Natural killer cell (primary cell): ENCODE measurements around the gene TK2. TPM values are rescaled to one million over a fixed set of nuclear protein-coding genes. Genes with fewer than 3 reads are reported as not detected.
"Not testable (repeated sequence)": the region's sequence is repeated elsewhere in the genome, so short reads cannot be mapped to it uniquely, and the experiment has no call there.

Source experiments
- ATAC-seq, 3 donors: fragments of 150-1000 bp in 2 of 3; fragments of 200-7000 bp in 1 of 3; cut with Tn5 transposase; 1 replicate in 1 of 3; 2 replicates in 2 of 3; pipeline ENCODE4 v1.10.0; 2021; ENCODE audit warnings: mild to moderate bottlenecking in 2 of 3, moderate library complexity in 2 of 3
- DNase-seq, 2 donors: peaks; one replicate each; pipeline versions ENCODE4 v3.0.0 to v3.0.0-alpha.2; 2013 to 2021; ENCODE audit warnings: mixed read lengths in 1 of 2
- H3K27ac ChIP-seq: one replicate; pipeline ENCODE4 v1.5.1; 2013; ENCODE audit warnings: mild to moderate bottlenecking, low read length
- H3K27me3 ChIP-seq: one replicate; pipeline ENCODE4 v1.6.1; 2013; ENCODE audit warnings: low read length; ENCODE audit not compliant: control insufficient read depth, insufficient read depth
- H3K36me3 ChIP-seq: one replicate; pipeline ENCODE4 v1.6.1; 2013; ENCODE audit warnings: low read length; ENCODE audit not compliant: control insufficient read depth, insufficient read depth
- H3K4me1 ChIP-seq: one replicate; pipeline ENCODE4 v1.6.1; 2013; ENCODE audit warnings: low read length; ENCODE audit not compliant: control insufficient read depth, insufficient read depth
- H3K4me3 ChIP-seq: one replicate; pipeline ENCODE4 v1.5.1; 2013; ENCODE audit warnings: low read length
- H3K9me3 ChIP-seq: one replicate; pipeline ENCODE4 v1.6.1; 2013; ENCODE audit warnings: low read length; ENCODE audit not compliant: control insufficient read depth, insufficient read depth
- H3K27ac Mint-ChIP-seq, 2 donors: one replicate each; pipeline ENCODE4 v1.8.0; 2022; ENCODE audit warnings: mild to moderate bottlenecking in 2 of 2, mixed read lengths in 2 of 2, moderate library complexity in 1 of 2
- H3K27me3 Mint-ChIP-seq, 2 donors: one replicate each; pipeline ENCODE4 v1.8.0; 2022; ENCODE audit warnings: low read depth in 2 of 2, mixed read lengths in 2 of 2
- H3K36me3 Mint-ChIP-seq: one replicate; pipeline ENCODE4 v1.8.0; 2022; ENCODE audit warnings: mixed read lengths
- H3K4me1 Mint-ChIP-seq, 2 donors: one replicate each; pipeline ENCODE4 v1.8.0; 2022; ENCODE audit warnings: mixed read lengths in 2 of 2
- H3K4me3 Mint-ChIP-seq: one replicate; pipeline ENCODE4 v1.8.0; 2022; ENCODE audit warnings: mild to moderate bottlenecking, moderate library complexity, mixed read lengths
- H3K9me3 Mint-ChIP-seq, 2 donors: one replicate each; pipeline ENCODE4 v1.8.0; 2022; ENCODE audit warnings: mixed read lengths in 2 of 2
- WGBS: methylation state at CpG from one replicate; pipeline ENCODE4 v1.1.7; 2013; ENCODE audit warnings: missing lambda C conversion rate; ENCODE audit not compliant: insufficient coverage; 5-methylcytosine and 5-hydroxymethylcytosine counted together
- intact Hi-C: fragments of 100-400 bp; cut with micrococcal nuclease; formaldehyde crosslinking; loops from one replicate; pipeline ENCODE4 v1.14.2; 2022
- total RNA-seq, 4 donors: library from RNA; stranded (reverse); fragments of 120-200 nt in 1 of 4; gene quantifications; one replicate each; pipeline versions ENCODE4 v1.2.3 to v1.2.4, GENCODE V29; 2013 to 2022
- TF ChIP-seq, protein P1 (sequence below): fragments of 200-600 bp; IDR thresholded peaks from one replicate; pipeline ENCODE4 v1.8.0; 2022; ENCODE audit warnings: antibody characterized with exemption

Gene TK2
- total RNA-seq, 3 donors from 2014 or later (not counting 1 experiment from before 2014, with no cell fraction given), result 18.8 to 25.8 (median 25.1) TPM

DNA sequence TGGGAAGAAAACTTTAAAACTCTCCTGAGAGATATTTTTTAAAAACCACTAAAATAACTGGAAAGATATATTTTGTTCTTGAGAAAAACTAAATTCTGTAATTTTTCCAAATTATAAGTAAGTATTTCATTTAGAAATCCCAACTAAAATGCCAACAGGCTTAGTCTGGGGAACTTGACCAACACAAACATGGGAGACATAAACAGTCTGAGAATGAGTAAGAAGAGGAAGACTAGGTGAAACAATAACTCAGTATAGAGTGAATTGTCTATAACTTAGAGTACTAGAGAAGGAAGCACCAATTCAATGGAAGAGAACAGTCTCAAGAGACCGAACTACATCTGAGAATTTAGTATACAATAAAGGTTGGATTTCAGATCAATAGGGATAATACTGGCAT is 19.2 kb upstream of the TK2 start:
- H3K9me3 Mint-ChIP-seq, result no peaks in the 10 kb centered on the region
- Histone ChIP-seq H3K9me3 (no peaks in the 10 kb centered on the region), H3K27me3 (no peaks in the 10 kb centered on the region), H3K27ac (no peak overlapping the region), H3K4me1 (peaks cover 13% of the 10 kb centered on the region), H3K4me3 (no peak overlapping the region), H3K36me3 (peaks cover 32% of the 10 kb centered on the region)
- intact Hi-C loops, result no loop called here
- H3K27me3 Mint-ChIP-seq, result no peaks in the 10 kb centered on the region
- 100% methylated on average over 1 of the region's 1 CpG for WGBS
- peak overlapping the region in 1 of 2 donors; percentile 41 for H3K27ac Mint-ChIP-seq
- H3K36me3 Mint-ChIP-seq, result peaks cover 8% of the 10 kb centered on the region
- H3K4me1 Mint-ChIP-seq, result peaks cover 20 to 37% of the 10 kb centered on the region in 2 donors
- DNase-seq (no peak), ATAC-seq (no peak)
- no peak overlapping the region for H3K4me3 Mint-ChIP-seq
- TF ChIP-seq, protein P1, sequence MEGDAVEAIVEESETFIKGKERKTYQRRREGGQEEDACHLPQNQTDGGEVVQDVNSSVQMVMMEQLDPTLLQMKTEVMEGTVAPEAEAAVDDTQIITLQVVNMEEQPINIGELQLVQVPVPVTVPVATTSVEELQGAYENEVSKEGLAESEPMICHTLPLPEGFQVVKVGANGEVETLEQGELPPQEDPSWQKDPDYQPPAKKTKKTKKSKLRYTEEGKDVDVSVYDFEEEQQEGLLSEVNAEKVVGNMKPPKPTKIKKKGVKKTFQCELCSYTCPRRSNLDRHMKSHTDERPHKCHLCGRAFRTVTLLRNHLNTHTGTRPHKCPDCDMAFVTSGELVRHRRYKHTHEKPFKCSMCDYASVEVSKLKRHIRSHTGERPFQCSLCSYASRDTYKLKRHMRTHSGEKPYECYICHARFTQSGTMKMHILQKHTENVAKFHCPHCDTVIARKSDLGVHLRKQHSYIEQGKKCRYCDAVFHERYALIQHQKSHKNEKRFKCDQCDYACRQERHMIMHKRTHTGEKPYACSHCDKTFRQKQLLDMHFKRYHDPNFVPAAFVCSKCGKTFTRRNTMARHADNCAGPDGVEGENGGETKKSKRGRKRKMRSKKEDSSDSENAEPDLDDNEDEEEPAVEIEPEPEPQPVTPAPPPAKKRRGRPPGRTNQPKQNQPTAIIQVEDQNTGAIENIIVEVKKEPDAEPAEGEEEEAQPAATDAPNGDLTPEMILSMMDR, result no peak

DNA sequence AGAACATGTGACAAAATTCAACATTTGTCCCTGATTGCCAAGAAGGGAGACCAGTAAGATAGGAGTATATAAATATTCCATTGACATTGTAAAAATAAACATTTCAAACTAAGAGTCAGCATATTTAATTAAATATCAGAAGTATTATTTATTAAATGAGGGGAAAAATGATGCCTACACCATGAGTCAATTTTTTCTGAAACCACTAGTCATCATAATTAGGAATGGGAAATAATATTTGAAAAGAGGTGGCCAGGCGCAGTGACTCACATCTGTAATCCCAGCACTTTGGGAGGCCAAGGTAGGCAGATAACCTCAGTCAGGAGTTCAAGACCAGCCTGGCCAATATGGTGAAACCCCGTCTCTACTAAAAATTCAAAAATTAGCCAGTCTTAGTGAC is 18.4 kb upstream of the TK2 start:
- no peak overlapping the region for H3K4me3 ChIP-seq
- TF ChIP-seq, protein P1, result no peak
- ATAC-seq (no peak), DNase-seq (no peak)
- Mint-ChIP-seq H3K27ac (peak overlapping the region in 1 of 2 donors; percentile 41), H3K4me1 (peaks cover 27 to 44% of the 10 kb centered on the region in 2 donors), H3K27me3 (no peaks in the 10 kb centered on the region), H3K36me3 (peaks cover 8% of the 10 kb centered on the region), H3K4me3 (no peak overlapping the region), H3K9me3 (no peaks in the 10 kb centered on the region)
- WGBS, result 97% methylated on average over 2 of the region's 2 CpGs
- H3K4me1 ChIP-seq, result peaks cover 13% of the 10 kb centered on the region
- H3K36me3 ChIP-seq, result peaks cover 39% of the 10 kb centered on the region
- no peak overlapping the region for H3K27ac ChIP-seq
- intact Hi-C loops, result no loop called here
- H3K9me3 ChIP-seq, result no peaks in the 10 kb centered on the region
- H3K27me3 ChIP-seq, result no peaks in the 10 kb centered on the region

DNA sequence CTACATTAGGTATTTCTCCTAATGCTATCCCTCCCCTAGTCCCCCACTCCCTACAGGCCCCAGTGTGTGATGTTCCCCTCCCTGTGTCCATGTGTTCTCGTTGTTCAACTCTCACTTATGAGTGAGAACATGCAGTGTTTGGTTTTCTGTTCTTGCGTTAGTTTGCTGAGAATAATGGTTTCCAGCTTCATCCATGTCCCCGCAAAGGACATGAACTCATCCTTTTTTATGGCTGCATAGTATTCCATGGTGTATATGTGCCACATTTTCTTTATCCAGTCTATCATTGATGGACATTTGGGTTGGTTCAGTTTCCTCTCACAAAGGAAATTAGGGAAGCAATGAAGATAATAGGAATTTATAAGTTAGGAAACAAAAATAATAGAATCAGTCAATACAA is 17.3 kb upstream of the TK2 start:
- peaks cover 39% of the 10 kb centered on the region for H3K36me3 ChIP-seq

DNA sequence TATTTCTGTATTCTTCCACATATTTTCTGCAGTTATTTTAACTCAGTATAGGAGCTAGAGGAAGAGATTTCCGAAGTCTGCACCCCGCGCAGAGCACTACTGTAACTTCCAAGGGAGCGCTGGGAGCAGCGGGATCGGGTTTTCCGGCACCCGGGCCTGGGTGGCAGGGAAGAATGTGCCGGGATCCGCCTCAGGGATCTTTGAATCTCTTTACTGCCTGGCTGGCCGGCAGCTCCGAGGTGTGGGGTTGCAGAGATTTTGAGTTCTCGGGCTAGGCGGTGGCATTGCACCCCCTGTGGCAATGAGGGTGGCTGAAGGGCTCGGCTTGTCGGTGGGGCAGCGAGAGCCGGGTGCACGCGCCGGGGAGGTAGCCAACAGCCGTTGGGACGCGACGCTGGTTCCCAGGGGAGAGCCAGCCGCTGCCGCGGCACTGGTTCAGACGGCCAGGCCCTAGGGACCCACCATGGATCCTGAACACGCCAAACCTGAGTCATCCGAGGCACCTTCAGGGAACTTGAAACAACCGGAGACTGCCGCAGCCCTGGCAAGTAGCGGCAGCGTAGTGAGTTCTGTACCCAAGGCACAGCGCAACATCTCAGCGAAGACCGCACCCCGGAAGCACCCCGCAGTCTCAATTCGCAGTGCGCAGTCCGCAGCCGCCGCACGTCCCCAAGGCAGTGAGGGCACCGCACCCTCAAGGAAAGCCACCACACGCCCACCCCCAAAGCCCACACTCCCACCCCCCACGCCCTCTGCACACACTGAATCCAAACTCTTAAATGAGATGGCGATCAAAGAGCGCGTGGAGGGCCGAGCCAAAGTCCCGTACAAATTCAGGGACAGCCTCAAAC is 16.4 kb upstream of the TK2 start, which contains the start of gene CMTM1:
TSS of gene CMTM1 (plus strand) at position 389 of the 851 bp plus-strand sequence. CDS start at position 464, 75 bp downstream.
- Mint-ChIP-seq H3K27ac (peak within 1 kb of the TSS; percentile 66 to 67), H3K4me1 (peaks cover 39 to 49% of the 10 kb centered on the region in 2 donors), H3K27me3 (no peaks in the 10 kb centered on the region), H3K9me3 (no peaks in the 10 kb centered on the region), H3K4me3 (no peak within 1 kb of the TSS), H3K36me3 (peaks cover 8% of the 10 kb centered on the region)
- Histone ChIP-seq H3K9me3 (no peaks in the 10 kb centered on the region), H3K4me3 (no peak within 1 kb of the TSS), H3K4me1 (peaks cover 13% of the 10 kb centered on the region), H3K36me3 (peaks cover 39% of the 10 kb centered on the region), H3K27ac (no peak within 1 kb of the TSS), H3K27me3 (no peaks in the 10 kb centered on the region)
- WGBS, result 98% methylated on average over 54 of the region's 54 CpGs
- DNase-seq (no peak), ATAC-seq (no peak)
- TF ChIP-seq, protein P1, result no peak
- intact Hi-C loops, result no loop called here

More for the DNA sequence above, 17.3 kb upstream of the TK2 start:
- H3K27ac Mint-ChIP-seq, result peak overlapping the region in 1 of 2 donors; percentile 67
- H3K4me1 Mint-ChIP-seq, result peaks cover 32 to 48% of the 10 kb centered on the region in 2 donors
- H3K9me3 Mint-ChIP-seq, ATAC-seq, H3K9me3 ChIP-seq, H3K4me3 Mint-ChIP-seq, H3K27me3 Mint-ChIP-seq, H3K27me3 ChIP-seq, H3K27ac ChIP-seq, DNase-seq, H3K4me3 ChIP-seq, H3K36me3 Mint-ChIP-seq, intact Hi-C loops: not testable (repeated sequence)
- H3K4me1 ChIP-seq, result peaks cover 13% of the 10 kb centered on the region
- no CpG with 5 or more reads among the region's 3 CpGs for WGBS
